ENCODE measurements around the gene MC3R. TPM values are rescaled to one million over a fixed set of nuclear protein-coding genes. Genes with fewer than 3 reads are reported as not detected.

The MC3R gene
- total and polyA plus RNA-seq, 9 donors, result not detected

DNA sequence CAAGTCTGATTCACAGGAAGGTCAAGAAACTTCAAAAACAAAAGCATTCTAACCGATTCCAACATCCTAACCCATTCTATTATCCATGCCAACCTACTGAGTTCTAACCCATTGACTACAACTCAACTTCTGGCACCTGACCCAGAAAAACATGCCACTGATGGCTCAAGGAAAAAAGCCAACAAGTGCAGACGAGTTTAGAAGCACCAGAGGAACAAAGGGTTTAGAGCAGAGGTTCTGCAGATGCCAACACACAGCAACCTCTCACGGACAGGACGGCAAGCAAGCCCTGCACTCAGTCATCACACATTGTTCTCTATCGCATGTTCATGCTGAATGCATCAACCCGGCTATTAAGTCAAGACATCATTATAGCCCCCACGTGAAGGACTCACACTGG lies 25.2 kb upstream of the MC3R start:
- TF ChIP-seq POLR2A (IDR thresholded peaks at IDR 0.05) (no peak), EP300 (IDR thresholded peaks at IDR 0.05) (no peak)
- TF ChIP-seq, protein P1, sequence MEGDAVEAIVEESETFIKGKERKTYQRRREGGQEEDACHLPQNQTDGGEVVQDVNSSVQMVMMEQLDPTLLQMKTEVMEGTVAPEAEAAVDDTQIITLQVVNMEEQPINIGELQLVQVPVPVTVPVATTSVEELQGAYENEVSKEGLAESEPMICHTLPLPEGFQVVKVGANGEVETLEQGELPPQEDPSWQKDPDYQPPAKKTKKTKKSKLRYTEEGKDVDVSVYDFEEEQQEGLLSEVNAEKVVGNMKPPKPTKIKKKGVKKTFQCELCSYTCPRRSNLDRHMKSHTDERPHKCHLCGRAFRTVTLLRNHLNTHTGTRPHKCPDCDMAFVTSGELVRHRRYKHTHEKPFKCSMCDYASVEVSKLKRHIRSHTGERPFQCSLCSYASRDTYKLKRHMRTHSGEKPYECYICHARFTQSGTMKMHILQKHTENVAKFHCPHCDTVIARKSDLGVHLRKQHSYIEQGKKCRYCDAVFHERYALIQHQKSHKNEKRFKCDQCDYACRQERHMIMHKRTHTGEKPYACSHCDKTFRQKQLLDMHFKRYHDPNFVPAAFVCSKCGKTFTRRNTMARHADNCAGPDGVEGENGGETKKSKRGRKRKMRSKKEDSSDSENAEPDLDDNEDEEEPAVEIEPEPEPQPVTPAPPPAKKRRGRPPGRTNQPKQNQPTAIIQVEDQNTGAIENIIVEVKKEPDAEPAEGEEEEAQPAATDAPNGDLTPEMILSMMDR (IDR thresholded peaks at IDR 0.05), result no peak
- intact Hi-C loops (cut with DNase I), result no loop called here
- no peak for DNase-seq
- no peak overlapping the region for H3K27ac ChIP-seq
- H3K27me3 ChIP-seq, result no peaks in the 10 kb centered on the region
- H3K4me3 ChIP-seq, result no peak overlapping the region
- H3K36me3 ChIP-seq, result no peaks in the 10 kb centered on the region
- no peaks in the 10 kb centered on the region for H3K4me1 ChIP-seq (ENCODE audit: insufficient read depth)
- whole genome bisulfite sequencing, 3 donors, result 68 to 82% (median 73%) methylated on average over 7 of the region's 7 CpGs
- no peaks in the 10 kb centered on the region for H3K9me3 ChIP-seq

DNA sequence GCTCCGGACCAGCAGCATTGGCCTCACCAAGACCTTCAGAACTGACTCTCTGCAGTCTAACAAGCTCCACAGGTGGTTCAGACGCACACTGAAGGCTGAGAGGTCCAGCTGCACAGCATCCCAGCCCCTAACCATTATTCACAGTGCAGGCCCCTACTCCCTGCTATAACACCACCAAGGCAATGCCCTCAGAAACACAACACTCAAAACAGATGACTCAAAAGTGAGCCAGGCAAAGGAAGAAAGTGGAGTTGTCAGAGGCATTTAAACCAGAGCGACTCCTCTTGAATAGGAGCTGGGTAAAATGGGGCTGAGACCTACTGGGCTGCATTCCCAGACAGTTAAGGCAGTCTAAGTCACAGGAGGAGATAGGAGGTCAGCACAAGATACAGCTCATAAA lies 20.5 kb upstream of the MC3R start:
- Histone ChIP-seq H3K36me3 (no peaks in the 10 kb centered on the region), H3K4me1 (ENCODE audit: insufficient read depth) (no peaks in the 10 kb centered on the region), H3K27me3 (no peaks in the 10 kb centered on the region), H3K9me3 (no peaks in the 10 kb centered on the region), H3K4me3 (no peak overlapping the region), H3K27ac (no peak overlapping the region)
- TF ChIP-seq, protein P1 (IDR thresholded peaks at IDR 0.05), result no peak
- TF ChIP-seq EP300 (IDR thresholded peaks at IDR 0.05) (no peak), POLR2A (IDR thresholded peaks at IDR 0.05) (no peak)
- 67 to 70% (median 70%) methylated on average over 3 of the region's 3 CpGs for WGBS, 3 donors
- no peak for DNase-seq
- intact Hi-C loops (cut with DNase I), result no loop called here

DNA sequence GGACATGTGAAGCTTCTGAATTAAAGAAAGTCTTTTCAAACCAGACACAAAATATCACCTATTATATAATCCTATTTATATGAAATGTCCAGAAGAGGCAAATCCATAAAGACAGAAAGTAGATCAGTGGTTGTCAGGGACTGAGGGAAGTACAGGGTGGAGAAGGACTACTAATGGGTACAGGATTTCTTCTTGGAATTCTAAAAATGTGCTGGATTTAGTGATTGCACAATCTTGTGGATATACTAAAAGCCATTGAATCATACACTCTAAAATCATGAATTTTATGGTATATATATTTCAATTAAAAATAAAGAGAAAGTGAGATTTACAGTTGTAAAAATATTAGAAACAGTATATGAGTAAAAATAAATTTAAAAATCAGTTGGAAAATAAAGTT lies 18.7 kb upstream of the MC3R start:
- no peak for DNase-seq
- no peaks in the 10 kb centered on the region for H3K36me3 ChIP-seq
- H3K9me3 ChIP-seq, result no peaks in the 10 kb centered on the region
- H3K27me3 ChIP-seq, result no peaks in the 10 kb centered on the region
- intact Hi-C loops (cut with DNase I), result no loop called here
- no peak overlapping the region for H3K4me3 ChIP-seq
- TF ChIP-seq POLR2A (IDR thresholded peaks at IDR 0.05), result no peak
- TF ChIP-seq, protein P1 (IDR thresholded peaks at IDR 0.05), result no peak
- no peak for TF ChIP-seq EP300 (IDR thresholded peaks at IDR 0.05)
- no peaks in the 10 kb centered on the region for H3K4me1 ChIP-seq (ENCODE audit: insufficient read depth)
- no peak overlapping the region for H3K27ac ChIP-seq

DNA sequence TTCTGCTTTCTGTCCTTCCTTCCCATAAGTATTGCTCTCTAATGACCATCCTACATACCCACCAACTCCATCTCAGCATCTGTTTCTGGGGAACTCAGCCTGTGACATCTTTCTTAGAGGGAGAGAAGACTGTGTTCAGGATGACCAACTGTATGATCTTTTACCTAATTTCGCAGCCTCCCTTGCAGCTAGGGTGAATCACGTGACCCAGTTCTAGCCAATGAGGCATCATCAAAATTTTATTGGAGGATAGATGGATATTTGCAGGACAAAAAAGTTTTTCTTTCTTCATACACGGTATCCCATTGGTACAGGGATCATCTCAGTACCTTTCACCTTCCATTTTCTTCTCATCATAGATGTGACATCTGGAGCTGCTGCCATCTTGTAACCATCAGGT lies 14.4 kb upstream of the MC3R start:
- WGBS, 3 donors, result 80 to 89% (median 85%) methylated on average over 3 of the region's 3 CpGs
- H3K36me3 ChIP-seq, result no peaks in the 10 kb centered on the region
- no peaks in the 10 kb centered on the region for H3K27me3 ChIP-seq
- H3K27ac ChIP-seq, result no peak overlapping the region
- no peaks in the 10 kb centered on the region for H3K4me1 ChIP-seq (ENCODE audit: insufficient read depth)
- no peaks in the 10 kb centered on the region for H3K9me3 ChIP-seq
- no peak overlapping the region for H3K4me3 ChIP-seq
- intact Hi-C loops (cut with DNase I), result no loop called here
- no peak for DNase-seq
- TF ChIP-seq POLR2A (IDR thresholded peaks at IDR 0.05) (no peak), EP300 (IDR thresholded peaks at IDR 0.05) (no peak)
- TF ChIP-seq, protein P1 (IDR thresholded peaks at IDR 0.05), result no peak

DNA sequence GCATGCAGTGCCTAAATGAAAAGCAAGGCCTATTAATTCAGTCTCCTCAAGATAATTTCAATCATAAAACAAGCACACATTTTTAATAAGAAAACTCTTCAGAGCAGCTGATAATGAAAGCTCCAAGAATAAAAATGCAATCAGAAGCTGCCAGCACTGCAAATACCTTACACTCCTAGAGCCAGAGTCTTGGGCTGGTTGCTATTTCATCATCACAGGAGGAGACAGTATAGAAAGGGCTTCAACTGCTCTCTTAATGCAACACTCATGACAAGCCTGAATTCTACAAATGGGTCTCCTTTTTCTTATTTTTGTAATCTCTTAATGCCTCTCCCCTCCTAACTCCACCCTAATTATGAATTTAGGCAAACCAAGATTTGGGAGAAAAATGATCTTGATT lies 11.2 kb upstream of the MC3R start:
- Histone ChIP-seq H3K4me3 (no peak overlapping the region), H3K27ac (no peak overlapping the region), H3K4me1 (ENCODE audit: insufficient read depth) (no peaks in the 10 kb centered on the region), H3K9me3 (no peaks in the 10 kb centered on the region), H3K27me3 (no peaks in the 10 kb centered on the region), H3K36me3 (no peaks in the 10 kb centered on the region)
- no peak for DNase-seq
- TF ChIP-seq EP300 (IDR thresholded peaks at IDR 0.05), result no peak
- TF ChIP-seq, protein P1 (IDR thresholded peaks at IDR 0.05), result no peak
- intact Hi-C loops (cut with DNase I), result no loop called here

Data from ovary (tissue), 9 donors.